NCI-H526 (cell line): ENCODE data around the gene LAMC2.

ENCODE experiments used
- DNase-seq, 2 experiments: peaks; one replicate each; lab custom pipeline; 2025; lab: John Stamatoyannopoulos, UW

Gene LAMC2

DNA sequence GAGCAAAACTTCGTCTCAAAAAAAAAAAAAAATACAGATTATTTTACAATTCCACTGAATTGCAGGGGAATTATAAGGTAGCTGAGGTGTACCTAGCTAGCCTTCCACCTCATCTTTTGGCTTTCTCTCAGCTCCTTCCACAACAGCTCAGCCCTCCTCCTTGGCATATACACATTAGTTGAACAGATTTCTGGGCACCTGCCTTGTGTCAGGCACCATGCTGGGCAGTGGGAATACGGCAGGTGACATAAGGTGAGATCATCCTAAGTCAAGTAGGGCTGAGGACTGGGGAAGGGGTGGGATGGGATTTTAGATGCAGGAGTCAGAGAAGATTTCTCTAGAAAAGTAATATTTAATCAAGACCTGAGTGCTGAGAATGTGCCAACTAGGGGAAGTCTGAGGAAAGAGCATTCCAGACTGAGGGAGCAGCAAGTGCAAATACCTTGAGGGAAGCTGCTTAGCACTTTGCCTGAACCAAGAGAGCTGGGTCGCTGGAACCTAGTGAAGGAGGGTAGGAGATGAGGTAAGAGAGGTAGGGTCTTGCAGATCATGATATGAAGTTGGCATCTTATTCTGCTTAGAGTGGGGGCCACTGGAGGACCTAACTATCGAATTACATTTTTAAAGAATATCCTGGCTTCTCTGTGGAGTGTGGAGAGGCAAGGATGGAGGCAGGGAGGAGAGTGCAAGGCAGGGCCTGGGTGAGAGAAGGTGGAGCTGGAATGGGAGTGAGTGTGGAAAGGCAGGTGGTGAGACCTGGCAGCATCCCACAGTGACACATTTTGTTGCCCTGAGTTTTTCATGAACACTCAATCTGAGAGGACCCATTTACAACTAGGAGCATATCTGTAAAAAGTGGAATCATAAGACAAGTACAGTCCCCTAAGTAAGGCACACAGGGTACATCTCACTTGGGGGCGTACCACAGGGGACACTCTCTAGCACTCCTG, 28.2 kb downstream of the LAMC2 start:
- no peak for DNase-seq

- no peak for DNase-seq
Measured at GRCh38 chr1:183215076-183215720, 29.1 kb downstream of the LAMC2 start.

- no peak for DNase-seq
Measured at GRCh38 chr1:183215936-183216335, 29.9 kb downstream of the LAMC2 start.

GRCh38 chr1:183218027-183218618, 32.1 kb downstream of the LAMC2 start:
- no peak for DNase-seq

DNA sequence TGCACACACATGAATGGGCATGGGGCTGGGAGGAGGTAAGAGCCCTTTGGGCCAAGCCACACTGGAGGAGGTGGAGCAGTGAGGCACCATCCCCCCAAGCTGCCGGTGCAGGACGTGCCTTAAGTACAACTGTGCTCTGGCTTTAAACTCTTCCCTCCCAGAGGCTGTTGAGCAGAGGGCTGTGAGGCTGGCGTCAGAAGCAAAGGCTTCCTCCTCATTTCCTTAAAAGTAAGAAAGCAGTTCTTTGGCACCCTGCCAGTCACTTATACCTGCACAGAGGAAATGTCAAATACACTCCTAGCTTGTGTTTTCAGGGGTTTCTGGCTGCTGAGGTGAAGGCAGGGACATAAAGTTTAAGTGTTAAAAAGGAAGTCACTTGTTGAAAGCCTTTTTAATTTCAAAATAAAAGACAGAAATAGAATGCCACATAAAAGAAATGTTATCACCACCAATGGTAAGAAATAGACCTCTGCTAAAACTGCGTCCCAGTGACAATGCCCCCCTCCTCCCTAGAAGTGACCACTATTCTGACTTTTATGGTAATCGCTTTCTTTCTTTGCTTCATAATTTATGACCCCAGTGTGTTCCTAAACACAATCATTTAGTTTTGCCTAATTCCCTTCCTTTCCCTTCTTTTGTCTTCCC, 33.0 kb downstream of the LAMC2 start:
- peak; percentile 25 to 34 for DNase-seq

DNA sequence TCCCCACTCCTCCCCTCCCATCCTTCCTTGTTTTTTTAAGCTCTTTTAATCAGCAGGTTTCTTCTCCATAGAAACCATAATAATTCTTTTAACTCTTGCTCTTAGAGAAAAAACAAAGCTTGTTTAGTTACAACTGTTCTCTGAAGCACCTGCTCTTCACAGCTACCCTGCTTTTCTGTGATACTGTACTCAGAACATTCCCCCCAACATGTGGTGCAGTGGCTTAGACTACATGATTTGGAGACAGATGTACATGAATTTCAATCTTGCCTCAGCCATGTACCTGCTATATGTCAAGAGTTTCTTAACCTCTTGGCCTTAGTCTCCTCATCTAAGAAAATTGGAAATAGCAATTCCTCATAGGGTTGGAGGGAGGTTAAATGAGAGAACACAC, 33.5 kb downstream of the LAMC2 start:
- DNase-seq: no peak

GRCh38 chr1:183222909-183223308, 36.8 kb downstream of the LAMC2 start:
- DNase-seq: no peak

DNA sequence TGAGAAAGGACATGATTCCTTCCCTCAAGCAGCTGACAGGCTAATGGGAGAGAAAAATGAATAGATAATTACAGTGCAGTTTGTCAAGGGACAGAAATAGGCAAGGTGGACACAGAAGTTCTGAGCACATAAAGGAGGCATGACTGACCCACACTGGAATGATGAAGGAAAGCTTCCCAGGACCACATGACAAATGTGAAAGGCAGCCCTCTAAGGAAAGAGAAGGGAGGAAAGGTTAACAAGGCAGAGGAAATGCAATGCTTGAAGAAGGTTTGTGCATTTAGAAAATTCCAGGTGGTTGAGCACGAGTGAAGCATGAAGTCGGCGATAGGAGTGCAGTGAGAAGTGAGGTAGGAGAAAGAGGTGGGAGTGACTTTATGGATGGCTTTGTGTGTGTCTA, 37.4 kb downstream of the LAMC2 start:
- DNase-seq: no peak

DNA sequence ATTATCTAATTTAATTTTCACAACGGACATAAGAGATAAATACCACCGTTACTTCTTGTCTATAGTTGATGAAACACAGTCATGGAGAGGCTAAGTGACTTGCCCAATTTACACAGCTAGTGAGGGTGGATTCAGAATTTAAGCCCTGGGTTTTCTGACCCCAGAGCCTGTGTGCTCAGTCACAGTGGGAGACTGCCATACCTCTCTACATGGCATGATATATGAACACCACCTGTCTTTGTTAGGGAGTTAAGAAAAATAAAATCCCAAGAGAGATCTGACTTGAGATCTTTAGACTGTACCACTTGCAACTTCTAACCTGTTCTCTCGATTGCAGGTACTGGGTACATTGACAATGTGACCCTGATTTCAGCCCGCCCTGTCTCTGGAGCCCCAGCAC, 40.3 kb downstream of the LAMC2 start:
- DNase-seq: no peak

GRCh38 chr1:183226963-183227362, 40.9 kb downstream of the LAMC2 start:
- DNase-seq: peak; percentile 87 to 88

DNA sequence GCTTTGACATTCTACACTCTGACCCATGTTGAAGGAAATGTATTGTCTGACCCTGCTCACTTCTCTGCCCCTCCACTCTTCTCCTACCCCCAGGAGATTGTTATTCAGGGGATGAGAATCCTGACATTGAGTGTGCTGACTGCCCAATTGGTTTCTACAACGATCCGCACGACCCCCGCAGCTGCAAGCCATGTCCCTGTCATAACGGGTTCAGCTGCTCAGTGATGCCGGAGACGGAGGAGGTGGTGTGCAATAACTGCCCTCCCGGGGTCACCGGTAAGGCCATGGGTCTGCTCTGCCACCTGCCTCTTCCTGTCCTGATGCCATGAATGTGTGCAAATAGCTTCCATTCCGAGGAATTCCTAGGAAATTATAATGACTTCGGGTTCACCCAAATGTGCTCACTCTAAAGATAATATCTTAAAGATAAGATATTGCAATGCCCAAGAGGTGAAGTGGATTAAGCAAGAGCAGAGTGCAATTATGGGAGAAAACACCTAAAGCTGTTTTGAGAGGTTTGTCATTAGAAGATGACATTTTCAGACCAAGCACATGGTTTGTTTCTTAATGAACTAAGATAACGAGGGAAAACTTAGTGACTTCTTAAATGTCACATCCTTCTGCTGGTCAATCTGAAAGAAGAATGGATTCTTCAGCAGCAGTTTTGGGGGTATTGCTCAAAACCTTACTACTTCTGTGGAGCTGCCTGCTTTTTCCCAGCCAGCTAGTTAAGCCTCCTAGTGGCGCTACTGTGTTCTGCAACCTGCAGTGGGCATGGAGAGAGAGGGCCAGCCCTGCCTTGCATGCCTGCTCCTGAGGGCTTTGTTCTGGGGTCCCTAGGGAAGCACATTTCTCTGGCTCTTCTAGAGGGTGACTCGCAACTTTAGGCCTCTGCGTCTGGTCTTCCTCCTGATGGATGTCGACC, 41.6 kb downstream of the LAMC2 start:
- peak; percentile 44 to 77 for DNase-seq

- no peak for DNase-seq
Measured at GRCh38 chr1:183228347-183229220, 42.5 kb downstream of the LAMC2 start.

- peak; percentile 85 for DNase-seq
Measured at GRCh38 chr1:183230413-183230812, 44.3 kb downstream of the LAMC2 start.

- peak; percentile 62 to 65 for DNase-seq
Measured at GRCh38 chr1:183231545-183231944, 45.5 kb downstream of the LAMC2 start.

DNA sequence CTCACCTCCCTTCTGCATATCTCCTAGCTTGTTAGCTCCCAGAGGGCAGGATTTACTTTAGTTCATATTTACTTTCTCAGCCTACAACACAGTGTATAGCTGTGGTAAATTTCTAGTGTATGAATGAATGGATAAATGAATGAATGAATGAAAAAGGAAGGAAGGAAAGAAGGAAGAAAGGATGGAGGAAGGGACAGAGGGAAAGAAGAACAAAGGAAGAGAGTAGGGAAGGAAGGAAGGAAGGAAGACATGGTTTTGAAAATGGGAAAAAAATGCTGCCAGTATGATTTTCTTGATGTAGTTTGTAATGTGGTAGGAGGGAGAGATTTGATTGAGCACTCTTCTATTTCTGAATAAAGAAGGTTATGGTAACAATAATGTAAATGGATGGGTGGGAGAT, 47.0 kb downstream of the LAMC2 start:
- DNase-seq: no peak

DNA sequence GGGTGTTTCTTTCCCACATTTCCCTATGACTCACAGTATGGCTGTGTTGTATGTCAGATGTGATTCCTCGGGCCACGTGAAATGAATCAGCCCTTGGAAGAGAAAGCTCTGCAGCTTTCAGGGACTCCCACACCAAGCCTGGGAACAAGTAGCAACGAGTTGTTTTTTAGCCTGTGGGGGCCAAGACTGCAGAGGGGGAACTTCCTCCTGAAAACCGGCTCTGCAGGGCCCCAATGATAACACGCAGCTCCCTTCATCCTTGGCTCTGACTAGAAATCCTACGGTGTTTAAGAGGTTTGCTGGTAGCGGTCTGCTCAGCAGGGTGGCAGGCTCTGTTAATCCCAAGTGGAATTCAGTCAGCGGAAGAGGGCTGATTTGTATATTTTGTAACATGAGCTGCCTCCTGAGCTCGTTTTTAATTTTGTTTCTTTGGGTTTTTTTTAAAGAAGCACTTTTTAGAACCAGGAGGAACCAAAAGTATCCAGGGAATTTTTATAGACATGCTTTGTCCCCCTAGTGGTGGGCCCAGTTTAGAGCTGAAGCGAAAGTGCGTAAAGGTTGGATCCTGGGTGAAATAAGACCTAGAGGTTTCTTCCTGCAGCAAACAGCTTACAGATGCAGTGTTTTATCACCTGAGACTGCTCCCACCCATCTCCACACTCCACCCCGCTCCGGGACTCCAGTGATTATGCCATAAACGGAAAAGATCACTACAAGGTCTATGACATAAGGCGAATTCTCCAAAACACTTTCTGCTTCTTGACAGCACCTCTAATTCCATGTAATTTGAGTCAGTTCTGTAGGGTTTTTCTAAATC, 48.8 kb downstream of the LAMC2 start:
- peak; percentile 71 to 88 for DNase-seq

- DNase-seq: no peak
Measured at GRCh38 chr1:183235503-183235902, 49.4 kb downstream of the LAMC2 start.

DNA sequence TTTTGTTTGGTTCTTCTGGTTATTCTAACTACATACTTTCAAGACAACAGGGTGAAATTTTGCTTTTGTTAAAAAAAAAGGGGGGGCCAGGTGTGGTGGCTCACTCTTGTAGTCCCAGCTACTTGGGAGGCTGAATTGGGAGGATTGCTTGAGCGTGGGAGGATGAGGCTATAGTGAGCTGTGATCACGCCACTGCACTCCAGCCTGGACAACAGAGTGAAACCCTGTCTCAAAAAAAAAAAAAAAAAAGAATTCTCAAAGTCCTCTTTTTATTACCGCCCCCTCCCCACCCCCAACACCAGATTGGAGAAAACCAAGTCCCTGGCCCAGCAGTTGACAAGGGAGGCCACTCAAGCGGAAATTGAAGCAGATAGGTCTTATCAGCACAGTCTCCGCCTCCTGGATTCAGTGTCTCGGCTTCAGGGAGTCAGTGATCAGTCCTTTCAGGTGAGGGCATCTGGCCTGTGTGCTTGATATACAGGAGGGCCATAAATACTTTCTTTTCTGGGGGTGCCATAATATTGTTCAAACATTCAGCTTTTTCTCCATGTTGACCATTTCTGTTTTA, 50.2 kb downstream of the LAMC2 start:
- peak in 1 of 2 experiments; percentile 27 for DNase-seq

DNA sequence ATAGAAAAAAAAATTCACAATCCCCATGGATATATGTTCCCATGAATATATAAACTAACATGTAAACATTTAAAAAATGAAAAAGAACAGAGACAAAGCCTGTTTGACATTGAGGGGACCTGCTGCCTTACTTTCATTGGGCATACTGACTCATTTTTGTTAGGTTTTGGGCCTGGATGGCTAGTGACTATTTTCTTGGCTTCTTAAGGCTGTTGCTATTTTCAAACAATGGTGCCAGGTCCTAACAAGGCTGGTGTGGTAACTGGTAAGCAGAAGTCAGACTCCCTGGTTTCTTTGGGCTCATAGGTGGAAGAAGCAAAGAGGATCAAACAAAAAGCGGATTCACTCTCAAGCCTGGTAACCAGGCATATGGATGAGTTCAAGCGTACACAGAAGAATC, 51.0 kb downstream of the LAMC2 start:
- DNase-seq: no peak
